Measurements from ENCODE around the gene KLRG1.

DNA sequence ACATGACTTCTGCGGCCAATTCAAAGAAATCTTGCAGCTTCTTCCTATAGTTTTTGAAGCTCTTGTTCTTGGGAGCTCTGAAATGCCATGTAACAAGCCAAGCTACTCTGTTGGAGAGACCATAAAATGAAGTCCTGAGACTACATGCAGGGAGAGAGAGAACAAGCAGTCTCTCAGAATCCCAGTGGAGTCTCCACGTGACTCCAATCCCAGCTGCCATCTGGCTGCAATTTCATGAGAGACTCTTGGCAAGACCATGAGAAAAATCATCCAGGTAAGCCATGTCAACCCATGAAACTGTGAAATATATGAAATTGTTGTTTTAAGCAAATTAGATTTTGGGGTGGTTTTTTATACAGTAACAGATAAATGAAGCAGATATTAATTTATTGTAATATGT lies 54.4 kb downstream of the KLRG1 start:
- TF ChIP-seq, protein P1, sequence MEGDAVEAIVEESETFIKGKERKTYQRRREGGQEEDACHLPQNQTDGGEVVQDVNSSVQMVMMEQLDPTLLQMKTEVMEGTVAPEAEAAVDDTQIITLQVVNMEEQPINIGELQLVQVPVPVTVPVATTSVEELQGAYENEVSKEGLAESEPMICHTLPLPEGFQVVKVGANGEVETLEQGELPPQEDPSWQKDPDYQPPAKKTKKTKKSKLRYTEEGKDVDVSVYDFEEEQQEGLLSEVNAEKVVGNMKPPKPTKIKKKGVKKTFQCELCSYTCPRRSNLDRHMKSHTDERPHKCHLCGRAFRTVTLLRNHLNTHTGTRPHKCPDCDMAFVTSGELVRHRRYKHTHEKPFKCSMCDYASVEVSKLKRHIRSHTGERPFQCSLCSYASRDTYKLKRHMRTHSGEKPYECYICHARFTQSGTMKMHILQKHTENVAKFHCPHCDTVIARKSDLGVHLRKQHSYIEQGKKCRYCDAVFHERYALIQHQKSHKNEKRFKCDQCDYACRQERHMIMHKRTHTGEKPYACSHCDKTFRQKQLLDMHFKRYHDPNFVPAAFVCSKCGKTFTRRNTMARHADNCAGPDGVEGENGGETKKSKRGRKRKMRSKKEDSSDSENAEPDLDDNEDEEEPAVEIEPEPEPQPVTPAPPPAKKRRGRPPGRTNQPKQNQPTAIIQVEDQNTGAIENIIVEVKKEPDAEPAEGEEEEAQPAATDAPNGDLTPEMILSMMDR (IDR thresholded peaks at IDR 0.05 in 8 of 11, conservative IDR thresholded peaks at IDR 0.05 in 3 of 11): no peak
- no peak for TF ChIP-seq POLR2A (IDR thresholded peaks at IDR 0.05)
